Psoas muscle (tissue), 8 donors: Measurements from ENCODE around the gene SYT1. TPM values are rescaled to one million over a fixed set of nuclear protein-coding genes. Genes with fewer than 3 reads are reported as not detected.

Source experiments
- ATAC-seq, 4 donors: fragments of 200-7000 bp; cut with Tn5 transposase; one replicate each; pipeline ENCODE4 v1.9.1; 2020; ENCODE audit warnings: moderate library complexity in 3 of 4, mild to moderate bottlenecking in 2 of 4
- DNase-seq, 2 donors: peaks; one replicate each; pipeline ENCODE4 v3.0.0-alpha.2; 2020
- H3K27ac ChIP-seq: fragments of 200-600 bp; one replicate; pipeline ENCODE4 v1.8.0; 2022
- H3K27me3 ChIP-seq, 3 donors: fragments of 200-600 bp in 1 of 3; one replicate each; pipeline versions ENCODE4 v1.6.1 to v1.8.0; 2013 to 2022; ENCODE audit warnings: low read length in 2 of 3, mild to moderate bottlenecking in 2 of 3, moderate library complexity in 1 of 3; ENCODE audit not compliant: insufficient read depth in 3 of 3
- H3K36me3 ChIP-seq, 2 donors: fragments of 200-600 bp in 1 of 2; one replicate each; pipeline versions ENCODE4 v1.6.1 to v1.8.0; 2013 to 2022; ENCODE audit warnings: low read depth in 1 of 2, mild to moderate bottlenecking in 1 of 2, moderate library complexity in 1 of 2; ENCODE audit not compliant: insufficient read depth in 1 of 2
- H3K4me1 ChIP-seq: fragments of 200-600 bp; one replicate; pipeline ENCODE4 v1.8.0; 2022
- H3K4me3 ChIP-seq: fragments of 200-600 bp; one replicate; pipeline ENCODE4 v1.8.0; 2022; ENCODE audit warnings: mild to moderate bottlenecking
- H3K9me3 ChIP-seq: fragments of 200-600 bp; one replicate; pipeline ENCODE4 v1.8.0; 2022
- WGBS, 3 donors: extraction: QIAGEN DNeasy Blood & Tissue Kit; methylation state at CpG; one replicate each; pipeline versions ENCODE4 v1.1.6 to v1.1.7; 2013; 5-methylcytosine and 5-hydroxymethylcytosine counted together
- intact Hi-C, 2 donors: fragments of 100-400 bp; cut with DNase I; formaldehyde crosslinking; loops; one replicate each; pipeline versions ENCODE4 v1.11.0 to v1.14.2; 2022
- polyA plus RNA-seq, 3 donors: library from polyadenylated mRNA; stranded (reverse); fragments of 200-250 nt; gene quantifications; one replicate each; pipeline ENCODE4 v1.2.3, GENCODE V29; 2013
- total RNA-seq, 4 donors: library from RNA; stranded (reverse); fragmentation: NEBNext Ultra II Directional in 2 of 4; extraction: Animal tissue kit (Norgen Biotek cat#: 25700) in 2 of 4; gene quantifications; one replicate each; pipeline versions ENCODE4 v1.2.1 to v1.2.4, GENCODE V29; 2021 to 2023
- TF ChIP-seq, protein P1 (sequence below): fragments of 200-600 bp; IDR thresholded peaks from one replicate; pipeline ENCODE4 v1.8.0; 2022; ENCODE audit warnings: antibody characterized with exemption
- donor health status: healthy with polysubstance abuse.
- donor health status: DM: no; HTN: no; CAD: no; lungs with moderate emphysema.
- donor health status: Bipolar disorder and iron deficiency.
- donor health status: healthy.
- donor health status: DM: yes; HTN: yes; CAD: no.
- donor health status: DM: no; HTN: no; CAD: no.
- donor health status: DM: no; HTN: no; CAD: no.
- donor health status: DM: yes; HTN: yes; CAD: no.

SYT1 gene
- total and polyA plus RNA-seq, 7 donors, result 0.05 to 0.34 (median 0.14) TPM; not detected in 2

DNA sequence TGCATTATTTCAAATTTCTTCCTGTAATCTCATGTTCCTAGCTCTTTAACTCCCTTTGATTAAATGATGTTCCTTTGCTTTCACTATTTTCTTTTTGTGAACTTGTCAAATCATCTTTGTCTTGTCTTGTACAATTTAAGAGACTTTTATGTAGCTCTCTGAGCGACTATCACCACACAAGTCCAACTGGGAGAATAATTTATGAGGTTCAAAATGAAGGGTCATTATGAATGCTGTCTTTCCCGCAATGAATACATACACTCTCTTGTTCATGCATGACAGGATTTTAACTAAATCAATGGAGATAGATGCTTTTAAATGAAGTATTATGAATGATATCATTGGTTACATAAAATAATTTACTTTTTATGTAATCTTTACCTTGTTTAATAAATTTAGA, 418.8 kb downstream of the SYT1 start:
- TF ChIP-seq, protein P1, sequence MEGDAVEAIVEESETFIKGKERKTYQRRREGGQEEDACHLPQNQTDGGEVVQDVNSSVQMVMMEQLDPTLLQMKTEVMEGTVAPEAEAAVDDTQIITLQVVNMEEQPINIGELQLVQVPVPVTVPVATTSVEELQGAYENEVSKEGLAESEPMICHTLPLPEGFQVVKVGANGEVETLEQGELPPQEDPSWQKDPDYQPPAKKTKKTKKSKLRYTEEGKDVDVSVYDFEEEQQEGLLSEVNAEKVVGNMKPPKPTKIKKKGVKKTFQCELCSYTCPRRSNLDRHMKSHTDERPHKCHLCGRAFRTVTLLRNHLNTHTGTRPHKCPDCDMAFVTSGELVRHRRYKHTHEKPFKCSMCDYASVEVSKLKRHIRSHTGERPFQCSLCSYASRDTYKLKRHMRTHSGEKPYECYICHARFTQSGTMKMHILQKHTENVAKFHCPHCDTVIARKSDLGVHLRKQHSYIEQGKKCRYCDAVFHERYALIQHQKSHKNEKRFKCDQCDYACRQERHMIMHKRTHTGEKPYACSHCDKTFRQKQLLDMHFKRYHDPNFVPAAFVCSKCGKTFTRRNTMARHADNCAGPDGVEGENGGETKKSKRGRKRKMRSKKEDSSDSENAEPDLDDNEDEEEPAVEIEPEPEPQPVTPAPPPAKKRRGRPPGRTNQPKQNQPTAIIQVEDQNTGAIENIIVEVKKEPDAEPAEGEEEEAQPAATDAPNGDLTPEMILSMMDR, result no peak
- 55 to 61% (median 55%) methylated on average over 2 of the region's 2 CpGs for WGBS, 3 donors
- Histone ChIP-seq H3K36me3 (no peaks in the 10 kb centered on the region), H3K4me3 (no peak overlapping the region), H3K27me3 (no peaks in the 10 kb centered on the region), H3K27ac (no peak overlapping the region), H3K9me3 (no peaks in the 10 kb centered on the region), H3K4me1 (no peaks in the 10 kb centered on the region)
- ATAC-seq (no peak), DNase-seq (no peak)
- intact Hi-C loops, result no loop called here

DNA sequence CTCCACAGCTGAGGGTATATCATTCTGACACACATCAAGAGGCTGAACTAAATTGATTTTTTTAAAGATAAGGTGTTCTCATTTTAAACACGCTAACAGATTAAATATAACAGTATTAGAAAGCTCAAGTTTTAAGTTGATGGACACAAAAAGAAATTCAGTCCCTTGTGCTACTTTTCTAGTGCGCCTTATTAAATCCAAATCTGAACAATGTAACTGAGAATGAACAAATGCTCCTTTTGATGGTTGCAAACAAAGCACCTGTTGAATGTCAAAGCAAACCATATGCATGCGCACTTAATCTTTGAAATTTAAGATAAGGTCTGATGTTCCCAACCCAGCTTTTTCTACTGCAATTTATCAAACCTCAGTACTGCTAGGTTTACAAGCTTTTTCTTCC, 424.3 kb downstream of the SYT1 start:
- no peak overlapping the region for H3K27ac ChIP-seq
- TF ChIP-seq, protein P1, result no peak
- no peaks in the 10 kb centered on the region for H3K4me1 ChIP-seq
- ATAC-seq (no peak), DNase-seq (no peak)
- H3K9me3 ChIP-seq, result no peaks in the 10 kb centered on the region
- intact Hi-C loops, result no loop called here
- H3K4me3 ChIP-seq, result no peak overlapping the region
- no peaks in the 10 kb centered on the region for H3K27me3 ChIP-seq
- H3K36me3 ChIP-seq, result no peaks in the 10 kb centered on the region
- 89 to 94% (median 91%) methylated on average over 3 of the region's 3 CpGs for WGBS, 3 donors

DNA sequence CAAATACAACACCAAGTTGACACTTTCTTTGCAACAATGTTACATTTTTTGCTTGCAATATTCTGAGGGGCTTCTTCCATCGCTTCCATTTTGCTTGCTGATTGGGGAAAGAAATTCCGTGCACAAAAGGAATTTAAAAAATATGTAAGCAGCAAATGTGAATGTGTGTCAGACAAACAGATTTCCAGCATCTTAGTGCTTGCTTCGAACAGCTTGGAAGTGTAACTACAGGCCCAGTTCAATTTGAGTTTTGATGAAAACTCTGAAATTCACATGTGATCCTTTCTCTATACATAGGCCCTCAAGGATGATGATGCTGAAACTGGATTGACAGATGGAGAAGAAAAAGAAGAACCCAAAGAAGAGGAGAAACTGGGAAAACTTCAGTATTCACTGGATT, 427.1 kb downstream of the SYT1 start:
- H3K9me3 ChIP-seq, result no peaks in the 10 kb centered on the region
- H3K4me1 ChIP-seq, result no peaks in the 10 kb centered on the region
- no peaks in the 10 kb centered on the region for H3K36me3 ChIP-seq
- TF ChIP-seq, protein P1, result no peak
- no peak for DNase-seq
- no peak overlapping the region for H3K27ac ChIP-seq
- H3K27me3 ChIP-seq, result no peaks in the 10 kb centered on the region
- no peak overlapping the region for H3K4me3 ChIP-seq
- ATAC-seq, result no peak
- 63 to 78% (median 70%) methylated on average over 3 of the region's 3 CpGs for WGBS, 3 donors
- intact Hi-C loops, result no loop called here

GRCh38 chr12:79294590-79294989, 430.0 kb downstream of the SYT1 start:
- WGBS, 3 donors, result 84 to 89% (median 86%) methylated on average over 2 of the region's 2 CpGs
- intact Hi-C loops, result no loop called here

GRCh38 chr12:79295572-79295971, 431.0 kb downstream of the SYT1 start:
- DNase-seq, result no peak
- intact Hi-C loops, result no loop called here

More at GRCh38 chr12:79294590-79294989, 430.0 kb downstream of the SYT1 start:
- H3K4me3 ChIP-seq, result no peak overlapping the region
- no peaks in the 10 kb centered on the region for H3K27me3 ChIP-seq
- no peak overlapping the region for H3K27ac ChIP-seq
- no peak for ATAC-seq
- H3K4me1 ChIP-seq, result no peaks in the 10 kb centered on the region
- H3K36me3 ChIP-seq, result no peaks in the 10 kb centered on the region
- H3K9me3 ChIP-seq, result no peaks in the 10 kb centered on the region
- no peak for DNase-seq
- TF ChIP-seq, protein P1, result no peak

More at GRCh38 chr12:79295572-79295971, 431.0 kb downstream of the SYT1 start:
- H3K36me3 ChIP-seq, result no peaks in the 10 kb centered on the region
- no peaks in the 10 kb centered on the region for H3K4me1 ChIP-seq
- ATAC-seq, result no peak
- H3K27ac ChIP-seq, result no peak overlapping the region
- no peaks in the 10 kb centered on the region for H3K27me3 ChIP-seq
- no peaks in the 10 kb centered on the region for H3K9me3 ChIP-seq
- no peak overlapping the region for H3K4me3 ChIP-seq
- TF ChIP-seq, protein P1, result no peak
